SJSA1 (cell line): ENCODE data around the gene MIA2. TPM values are rescaled to one million over a fixed set of nuclear protein-coding genes. Genes with fewer than 3 reads are reported as not detected.
A peak's percentile ranks its signal among the peaks of the same experiment; 100 is the strongest.
"Not testable (repeated sequence)": the region's sequence is repeated elsewhere in the genome, so short reads cannot be mapped to it uniquely, and the experiment has no call there.

Experiments used
- DNase-seq, 2 experiments: peaks; one replicate each; pipeline ENCODE4 v3.0.0-alpha.2; 2015 to 2020; ENCODE audit warnings: low spot score in 2 of 2, low read depth in 1 of 2
- H3K27ac ChIP-seq: fragments of 250-450 bp; sonication (Bioruptor Pico); 2 replicates; pipeline ENCODE4 v1.5.1; 2020; ENCODE audit warnings: mild to moderate bottlenecking, moderate library complexity
- H3K27me3 ChIP-seq: fragments of 250-450 bp; sonication (Bioruptor Pico); replicated peaks from 2 replicates; pipeline ENCODE4 v1.5.1; 2020; ENCODE audit warnings: mild to moderate bottlenecking, moderate library complexity
- H3K36me3 ChIP-seq: fragments of 250-450 bp; sonication (Bioruptor Pico); 2 replicates; pipeline ENCODE4 v1.5.1; 2020; ENCODE audit warnings: mild to moderate bottlenecking
- H3K4me1 ChIP-seq: fragments of 250-450 bp; sonication (Bioruptor Pico); replicated peaks from 2 replicates; pipeline ENCODE4 v1.6.1; 2021; ENCODE audit warnings: mild to moderate bottlenecking
- H3K4me3 ChIP-seq: fragments of 250-450 bp; sonication (Bioruptor Pico); 2 replicates; pipeline ENCODE4 v1.5.1; 2020; ENCODE audit warnings: mild to moderate bottlenecking
- H3K9me3 ChIP-seq: fragments of 250-450 bp; sonication (Bioruptor Pico); replicated peaks from 2 replicates; pipeline ENCODE4 v1.5.1; 2020; ENCODE audit warnings: mild to moderate bottlenecking
- total RNA-seq: library from RNA; depleted of rRNA; stranded (reverse); fragments of >200 nt; shearing (Covaris generic); gene quantifications from 2 replicates; pipeline ENCODE4 v1.2.3, GENCODE V29; 2014

Gene MIA2
- total RNA-seq, 1 experiment from 2014 or later, result 10.4 TPM

DNA sequence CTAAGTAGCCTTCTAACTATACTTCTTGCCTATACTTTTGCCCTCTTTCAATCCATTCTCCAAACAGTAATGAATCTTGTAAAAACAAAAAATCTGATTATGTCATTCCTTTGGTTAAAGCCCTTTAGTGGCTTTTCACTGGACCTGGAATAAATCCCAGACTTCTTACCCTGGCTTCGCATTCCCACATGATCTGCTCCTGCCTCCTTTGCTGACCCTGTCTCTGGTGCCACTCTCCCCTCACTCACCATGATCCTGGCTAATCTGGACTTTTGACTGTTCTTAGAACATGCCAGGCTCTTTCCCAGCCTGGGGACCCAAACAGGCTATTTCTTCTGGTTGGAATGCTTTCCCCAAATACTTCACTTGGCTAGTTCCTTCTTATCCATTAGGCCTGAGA is 7.9 kb downstream of the MIA2 start:
- H3K27me3 ChIP-seq, result no peaks in the 10 kb centered on the region
- no peak for DNase-seq
- H3K27ac ChIP-seq, result no peak overlapping the region
- no peak overlapping the region for H3K4me3 ChIP-seq
- H3K36me3 ChIP-seq, result no peaks in the 10 kb centered on the region
- no peaks in the 10 kb centered on the region for H3K9me3 ChIP-seq
- H3K4me1 ChIP-seq, result no peaks in the 10 kb centered on the region

DNA sequence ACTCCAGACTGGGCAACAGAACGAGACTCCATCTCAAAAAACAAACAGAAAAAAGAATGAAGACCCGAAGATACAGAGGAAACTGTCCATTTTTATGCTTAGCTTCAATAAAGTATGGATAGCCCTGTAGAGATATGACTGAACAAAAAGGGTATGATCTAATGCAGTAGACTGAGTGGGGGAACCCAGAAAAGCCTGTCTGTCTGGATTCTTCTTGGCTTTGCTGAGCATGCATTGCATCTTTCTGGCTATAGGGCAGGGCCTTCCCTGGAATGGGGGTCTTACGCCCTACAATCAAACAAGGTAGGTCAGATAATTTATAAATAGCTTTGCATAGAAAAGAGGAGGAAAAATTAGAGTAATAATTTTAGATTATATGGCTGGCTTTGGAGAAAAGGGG is 10.1 kb downstream of the MIA2 start:
- H3K27ac ChIP-seq, result no peak overlapping the region
- no peaks in the 10 kb centered on the region for H3K36me3 ChIP-seq
- H3K27me3 ChIP-seq, result no peaks in the 10 kb centered on the region
- H3K4me1 ChIP-seq, result no peaks in the 10 kb centered on the region
- no peak for DNase-seq
- H3K4me3 ChIP-seq, result no peak overlapping the region
- H3K9me3 ChIP-seq, result no peaks in the 10 kb centered on the region

- Histone ChIP-seq H3K36me3 (no peaks in the 10 kb centered on the region), H3K27me3 (no peaks in the 10 kb centered on the region), H3K4me1 (no peaks in the 10 kb centered on the region), H3K27ac (no peak overlapping the region), H3K4me3 (no peak overlapping the region), H3K9me3 (no peaks in the 10 kb centered on the region)
- no peak for DNase-seq
These were observed 12.9 kb downstream of the MIA2 start for GRCh38 chr14:39246618-39247017.

- Histone ChIP-seq H3K4me3 (no peak overlapping the region), H3K9me3 (no peaks in the 10 kb centered on the region), H3K27me3 (no peaks in the 10 kb centered on the region), H3K36me3 (no peaks in the 10 kb centered on the region), H3K27ac (no peak overlapping the region), H3K4me1 (no peaks in the 10 kb centered on the region)
- DNase-seq, result no peak
These were observed 13.5 kb downstream of the MIA2 start for GRCh38 chr14:39247256-39247655.

- no peak overlapping the region for H3K4me3 ChIP-seq
- no peak overlapping the region for H3K27ac ChIP-seq
- no peaks in the 10 kb centered on the region for H3K4me1 ChIP-seq
- H3K27me3 ChIP-seq, result no peaks in the 10 kb centered on the region
- H3K9me3 ChIP-seq, result no peaks in the 10 kb centered on the region
- H3K36me3 ChIP-seq, result no peaks in the 10 kb centered on the region
- no peak for DNase-seq
These were observed 17.8 kb downstream of the MIA2 start for GRCh38 chr14:39251547-39251946.

DNA sequence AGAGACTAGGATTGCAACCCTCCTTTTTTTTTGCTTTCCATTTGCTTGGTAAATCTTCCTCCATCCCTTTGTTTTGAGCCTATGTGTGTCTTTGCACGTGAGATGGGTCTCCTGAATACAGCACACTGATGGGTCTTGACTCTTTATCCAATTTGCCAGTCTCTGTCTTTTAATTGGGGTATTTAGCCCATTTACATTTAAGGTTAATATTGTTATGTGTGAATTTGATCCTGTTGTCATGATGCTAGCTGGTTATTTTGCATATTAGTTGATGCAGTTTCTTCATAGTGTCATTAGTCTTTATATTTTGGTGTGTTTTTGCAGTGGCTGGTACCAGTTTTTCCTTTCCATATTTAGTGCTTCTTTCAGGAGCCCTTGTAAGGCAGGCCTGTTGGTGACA is 23.7 kb downstream of the MIA2 start:
- not testable (repeated sequence) for DNase-seq, H3K9me3 ChIP-seq

GRCh38 chr14:39258782-39259545 is 25.2 kb downstream of the MIA2 start:
- Histone ChIP-seq H3K4me3 (no peak overlapping the region), H3K27me3 (no peaks in the 10 kb centered on the region), H3K36me3 (no peaks in the 10 kb centered on the region), H3K9me3 (no peaks in the 10 kb centered on the region), H3K4me1 (no peaks in the 10 kb centered on the region), H3K27ac (no peak overlapping the region)
- DNase-seq, result no peak

More for the DNA sequence above, 23.7 kb downstream of the MIA2 start:
- not testable (repeated sequence) for H3K36me3 ChIP-seq, H3K27me3 ChIP-seq, H3K4me3 ChIP-seq, H3K27ac ChIP-seq, H3K4me1 ChIP-seq

DNA sequence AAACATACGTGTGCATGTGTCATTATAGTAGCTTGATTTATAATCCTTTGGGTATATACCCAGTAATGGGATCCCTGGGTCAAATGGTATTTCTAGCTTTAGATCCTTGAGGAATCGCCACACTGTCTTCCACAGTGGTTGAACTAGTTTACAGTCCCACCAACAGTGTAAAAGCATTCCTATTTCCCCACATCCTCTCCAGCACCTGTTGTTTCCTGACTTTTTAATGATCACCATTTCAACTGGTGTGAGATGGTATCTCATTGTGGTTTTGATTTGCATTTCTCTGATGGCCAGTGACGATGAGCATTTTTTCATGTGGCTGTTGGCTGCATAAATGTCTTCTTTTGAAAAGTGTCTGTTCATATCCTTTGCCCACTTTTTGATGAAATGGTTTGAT is 26.4 kb downstream of the MIA2 start:
- not testable (repeated sequence) for DNase-seq, H3K4me1 ChIP-seq, H3K9me3 ChIP-seq, H3K27ac ChIP-seq, H3K4me3 ChIP-seq, H3K27me3 ChIP-seq, H3K36me3 ChIP-seq

GRCh38 chr14:39262214-39262613 is 28.5 kb downstream of the MIA2 start:
- not testable (repeated sequence) for H3K9me3 ChIP-seq, H3K4me3 ChIP-seq, H3K27me3 ChIP-seq, H3K4me1 ChIP-seq, DNase-seq, H3K36me3 ChIP-seq, H3K27ac ChIP-seq

DNA sequence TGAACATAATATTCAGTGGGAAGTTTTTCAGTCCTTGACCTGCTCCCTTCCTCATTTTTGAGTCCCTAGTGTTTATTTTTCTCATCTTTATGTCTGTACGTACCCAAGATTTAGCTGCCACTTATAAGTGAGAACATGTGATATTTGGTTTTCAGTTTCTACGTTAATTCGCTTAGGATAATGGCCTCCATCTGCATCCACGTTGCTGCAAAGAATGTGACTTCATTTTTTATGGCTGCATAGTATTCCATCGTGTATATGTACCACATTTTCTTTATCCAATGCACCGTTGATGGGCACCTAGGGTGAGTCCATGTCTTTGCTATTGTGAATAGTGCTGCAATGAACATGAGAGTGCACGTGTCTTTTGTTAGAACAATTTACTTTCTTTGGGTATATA is 30.3 kb downstream of the MIA2 start:
- no peaks in the 10 kb centered on the region for H3K27me3 ChIP-seq
- no peak overlapping the region for H3K27ac ChIP-seq
- 0 out of 2 replicates have a peak, but pooled peaks cover 5% of the 10 kb centered on the region for H3K36me3 ChIP-seq
- no peaks in the 10 kb centered on the region for H3K9me3 ChIP-seq
- H3K4me1 ChIP-seq, result peaks cover 18% of the 10 kb centered on the region
- no peak overlapping the region for H3K4me3 ChIP-seq
- DNase-seq, result no peak

GRCh38 chr14:39264558-39264957 is 30.8 kb downstream of the MIA2 start:
- H3K4me1 ChIP-seq, result peaks cover 18% of the 10 kb centered on the region
- no peak overlapping the region for H3K4me3 ChIP-seq
- H3K36me3 ChIP-seq, result 0 out of 2 replicates have a peak, but pooled peaks cover 5% of the 10 kb centered on the region
- DNase-seq, result no peak
- H3K27me3 ChIP-seq, result no peaks in the 10 kb centered on the region
- no peaks in the 10 kb centered on the region for H3K9me3 ChIP-seq
- no peak overlapping the region for H3K27ac ChIP-seq

DNA sequence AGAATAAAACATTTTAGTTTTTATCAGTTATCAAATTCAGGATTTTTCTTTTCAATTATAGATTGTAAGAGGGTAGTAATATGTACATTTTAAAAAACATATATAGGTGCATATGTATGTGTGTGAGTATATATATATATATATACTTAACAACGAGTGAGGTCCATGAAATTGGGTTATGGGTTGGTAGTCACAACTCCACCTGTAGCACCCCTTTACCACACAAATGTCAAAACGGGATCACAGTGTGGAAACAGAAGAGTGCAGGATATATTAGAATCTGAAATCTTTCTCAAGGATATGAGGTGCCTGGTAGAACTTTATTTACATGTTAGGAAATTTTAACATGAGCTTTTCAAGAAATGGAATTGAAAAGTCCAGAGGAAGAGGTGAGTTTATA is 31.3 kb downstream of the MIA2 start:
- H3K27ac ChIP-seq, result no peak overlapping the region
- no peak overlapping the region for H3K4me3 ChIP-seq
- 0 out of 2 replicates have a peak, but pooled peaks cover 5% of the 10 kb centered on the region for H3K36me3 ChIP-seq
- H3K27me3 ChIP-seq, result no peaks in the 10 kb centered on the region
- no peaks in the 10 kb centered on the region for H3K9me3 ChIP-seq
- H3K4me1 ChIP-seq, result peaks cover 18% of the 10 kb centered on the region
- DNase-seq, result no peak

DNA sequence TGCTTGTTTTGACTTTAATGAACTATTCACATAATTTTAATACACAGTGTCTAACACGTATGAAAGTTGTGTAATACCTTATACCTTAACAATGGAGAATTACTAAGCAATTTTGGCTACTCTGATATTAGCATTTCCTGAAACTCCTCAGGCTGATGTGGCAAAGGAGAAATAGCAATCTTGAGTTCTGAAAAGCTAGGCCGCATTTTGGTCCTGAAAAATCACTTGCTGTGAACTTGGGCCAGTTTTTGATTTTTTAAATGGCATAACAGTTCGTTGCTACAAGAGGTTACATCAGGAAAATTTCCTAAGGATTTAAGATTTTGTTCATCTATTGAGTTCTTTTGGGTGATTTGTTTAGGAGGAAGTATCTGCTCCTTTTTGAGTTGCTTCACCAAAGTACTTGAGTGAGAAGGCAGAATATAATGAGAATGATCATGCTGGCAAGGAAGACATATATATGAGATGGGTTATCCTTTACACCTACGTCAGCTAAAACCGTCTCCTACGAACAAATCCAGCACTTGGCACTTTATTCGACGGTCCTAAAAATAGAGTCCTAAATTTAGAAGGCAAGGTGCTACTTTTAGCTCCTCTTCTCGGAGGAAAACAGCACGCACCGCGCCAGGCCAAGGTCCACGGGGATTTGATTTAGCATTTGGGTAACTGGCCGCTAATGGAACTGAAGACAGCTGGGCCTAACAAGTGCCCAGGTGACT is 32.2 kb downstream of the MIA2 start:
- no peaks in the 10 kb centered on the region for H3K27me3 ChIP-seq
- peaks cover 18% of the 10 kb centered on the region for H3K4me1 ChIP-seq
- H3K4me3 ChIP-seq, result peak overlapping the region; percentile 73
- DNase-seq, result no peak
- peak overlapping the region; percentile 97 for H3K27ac ChIP-seq
- no peaks in the 10 kb centered on the region for H3K9me3 ChIP-seq
- 0 out of 2 replicates have a peak, but pooled peaks cover 5% of the 10 kb centered on the region for H3K36me3 ChIP-seq

GRCh38 chr14:39266525-39266870 is 32.8 kb downstream of the MIA2 start:
- 0 out of 2 replicates have a peak, but pooled peaks cover 5% of the 10 kb centered on the region for H3K36me3 ChIP-seq
- peak overlapping the region; percentile 97 for H3K27ac ChIP-seq
- no peaks in the 10 kb centered on the region for H3K27me3 ChIP-seq
- H3K9me3 ChIP-seq, result no peaks in the 10 kb centered on the region
- H3K4me3 ChIP-seq, result peak overlapping the region; percentile 73
- H3K4me1 ChIP-seq, result peaks cover 18% of the 10 kb centered on the region
- no peak for DNase-seq
